HG03097 (cell line): ENCODE results near the gene CCND1.
"Not testable (repeated sequence)": the region's sequence is repeated elsewhere in the genome, so short reads cannot be mapped to it uniquely, and the experiment has no call there.

Source experiments
- ATAC-seq: cut with Tn5 transposase; IDR thresholded peaks from one replicate; pipeline ENCODE4 v1.9.1; 2021; ENCODE audit not compliant: unreplicated experiment, low FRiP score

CCND1 gene

GRCh38 chr11:69686452-69686851 lies 45.5 kb downstream of the CCND1 start:
- no peak for ATAC-seq

- ATAC-seq = no peak
Measured at GRCh38 chr11:69686856-69687255, 45.9 kb downstream of the CCND1 start.

DNA sequence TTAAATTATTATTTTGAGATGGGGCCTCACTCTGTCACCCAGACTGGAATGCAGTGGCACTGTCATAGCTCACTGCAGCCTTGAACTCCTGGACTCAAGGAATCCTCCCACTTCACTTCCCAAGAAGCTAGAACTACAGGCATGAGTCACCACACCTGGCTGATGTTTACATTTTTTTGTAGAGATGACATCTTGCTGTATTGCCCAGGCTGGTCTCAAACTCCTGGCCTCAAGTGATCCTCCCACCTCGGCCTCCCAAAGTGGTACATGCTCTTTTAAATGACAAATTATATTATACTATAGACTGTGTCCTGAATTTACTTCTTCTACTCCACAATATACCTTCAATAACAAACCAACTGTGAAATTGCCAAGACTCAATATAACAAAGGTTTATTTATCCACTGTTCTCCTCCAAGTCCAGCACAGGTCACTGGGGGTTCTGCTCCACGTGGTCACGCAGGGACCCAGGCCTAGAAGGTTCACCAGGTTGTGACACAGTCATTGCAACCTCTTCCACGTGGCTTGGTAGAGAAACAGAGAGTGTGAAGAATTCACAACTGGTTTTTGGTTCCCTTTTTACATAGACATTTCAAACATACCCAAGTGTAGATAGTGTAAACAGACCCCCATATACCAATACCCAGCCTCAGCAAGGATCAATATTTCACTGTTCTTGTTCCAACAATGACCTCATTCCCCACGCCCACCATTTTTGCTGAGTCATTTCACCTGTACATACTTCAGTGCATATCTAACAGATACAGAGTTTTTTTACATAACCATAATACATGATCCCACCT lies 47.2 kb downstream of the CCND1 start:
- not testable (repeated sequence) for ATAC-seq

DNA sequence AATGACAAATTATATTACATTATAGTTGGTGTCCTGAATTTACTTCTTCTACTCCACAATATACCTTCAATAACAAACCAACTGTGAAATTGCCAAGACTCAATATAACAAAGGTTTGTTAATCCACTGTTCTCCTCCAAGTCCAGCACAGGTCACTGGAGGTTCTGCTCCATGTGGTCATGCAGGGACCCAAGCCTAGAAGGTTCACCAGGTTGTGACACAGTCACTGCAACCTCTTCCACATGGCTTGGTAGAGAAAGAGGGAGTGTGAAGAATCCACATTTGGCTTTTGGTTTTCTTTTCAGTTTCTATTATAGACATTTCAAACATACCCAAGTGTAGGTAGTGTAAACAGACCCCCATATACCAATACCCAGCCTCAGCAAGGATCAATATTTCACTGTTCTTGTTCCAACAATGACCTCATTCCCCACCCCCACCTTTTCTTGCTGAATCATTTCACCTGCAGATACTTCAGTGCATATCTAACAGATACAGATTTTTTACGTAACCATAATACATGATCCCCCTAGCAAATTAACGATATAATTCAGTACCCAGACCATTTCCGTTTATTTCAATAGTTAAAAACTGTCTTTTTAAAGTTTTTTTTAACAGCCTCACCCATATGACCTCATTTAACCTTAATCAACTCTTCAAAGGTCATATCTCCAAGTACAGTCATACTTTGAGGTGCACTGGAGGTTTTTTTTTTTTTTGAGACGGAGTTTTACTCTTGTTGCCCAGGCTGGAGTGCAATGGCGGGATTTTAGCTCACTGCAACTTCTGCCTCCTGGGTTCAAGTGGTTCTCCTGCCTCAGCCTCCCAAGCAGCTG lies 48.7 kb downstream of the CCND1 start:
- ATAC-seq = no peak

DNA sequence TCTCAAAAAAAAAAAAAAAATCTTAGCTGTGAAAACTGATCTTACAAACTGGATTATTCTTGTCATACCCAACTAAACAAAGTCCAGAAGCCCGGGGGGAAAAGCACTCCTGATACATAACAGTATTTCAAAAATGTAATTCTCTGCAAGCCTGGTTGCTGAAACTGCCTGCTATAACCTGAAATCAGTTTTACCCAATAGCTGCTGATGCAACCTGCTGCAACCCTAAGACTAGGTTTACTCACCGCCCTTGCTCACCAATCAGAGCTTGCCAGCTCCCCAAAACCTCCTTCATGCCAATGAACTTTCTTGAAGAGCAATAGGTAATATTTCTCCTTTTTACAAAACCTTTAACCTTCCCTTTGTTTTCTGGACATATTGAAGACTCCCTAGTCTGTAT lies 50.5 kb downstream of the CCND1 start:
- no peak for ATAC-seq

DNA sequence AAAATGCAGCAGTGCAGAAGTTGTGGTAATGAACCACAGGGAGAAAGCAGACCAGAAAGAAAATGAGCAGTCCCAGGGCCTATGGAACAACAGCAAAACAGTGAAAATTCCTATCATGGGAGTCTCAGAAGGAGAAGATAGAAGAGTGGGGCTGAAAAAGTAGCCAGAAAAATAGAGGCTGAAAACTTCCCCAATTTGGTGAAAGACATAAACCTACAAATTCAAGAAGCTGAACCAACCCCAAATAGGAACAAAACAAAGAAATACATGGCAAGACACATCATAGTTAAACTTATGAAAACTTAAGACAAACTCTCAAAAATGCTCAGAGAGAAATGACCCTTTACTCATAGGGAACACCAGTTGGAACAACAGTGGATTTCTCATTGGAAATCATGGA lies 51.5 kb downstream of the CCND1 start:
- ATAC-seq = no peak

GRCh38 chr11:69694781-69695180 lies 53.8 kb downstream of the CCND1 start:
- no peak for ATAC-seq

DNA sequence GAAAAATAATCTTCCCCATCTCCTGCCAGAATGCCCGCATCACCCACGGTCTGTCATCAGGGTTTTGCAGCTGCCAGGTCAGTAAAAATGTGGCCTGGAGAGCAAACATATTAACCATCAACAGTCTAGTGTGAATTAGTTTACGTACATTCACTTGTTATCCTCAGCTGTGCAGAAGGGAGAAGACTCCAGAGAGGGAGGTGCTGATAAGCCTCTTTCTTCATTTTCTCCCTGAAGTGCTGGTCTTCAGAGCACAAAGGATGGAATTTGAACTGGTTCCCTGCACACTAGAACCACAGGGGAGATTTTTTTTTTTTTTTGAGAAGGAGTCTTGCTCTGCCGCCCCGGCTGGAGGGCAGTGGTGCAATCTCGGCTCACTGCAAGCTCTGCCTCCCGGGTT lies 54.6 kb downstream of the CCND1 start:
- ATAC-seq = no peak

GRCh38 chr11:69695995-69696394 lies 55.0 kb downstream of the CCND1 start:
- ATAC-seq = not testable (repeated sequence)

DNA sequence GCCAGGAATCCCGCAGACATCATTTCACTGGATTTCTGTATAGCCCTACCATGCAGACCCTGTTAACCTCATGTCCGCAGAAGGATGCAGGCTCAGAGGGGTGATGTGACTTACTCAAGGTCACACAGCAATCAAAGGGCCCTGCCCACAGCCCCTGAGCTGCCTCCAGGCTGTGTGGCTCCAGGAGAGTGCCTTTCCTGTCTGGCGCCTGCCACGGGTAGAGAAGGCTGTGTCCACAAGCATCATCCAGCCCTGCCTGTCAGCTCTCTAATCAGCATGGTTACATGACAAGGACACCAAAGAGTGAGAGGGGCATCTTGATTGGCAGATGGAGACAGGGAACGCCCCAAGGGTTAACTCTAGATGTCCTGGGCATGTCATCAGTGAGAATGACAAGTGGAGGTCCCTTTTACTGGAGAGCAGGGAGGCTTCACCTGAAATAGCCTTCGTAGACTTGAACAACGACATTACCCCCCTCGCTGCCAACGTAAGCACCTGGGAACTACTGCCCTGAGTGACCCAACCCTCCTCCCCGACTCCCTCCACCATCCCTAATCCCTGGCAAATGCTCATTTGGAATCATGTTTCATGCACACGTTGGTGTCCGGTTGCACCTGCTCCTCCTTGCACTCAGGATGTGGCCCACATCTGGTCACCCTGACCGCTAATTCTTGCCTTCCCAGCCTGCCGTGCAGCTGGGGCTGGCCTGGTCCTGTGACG lies 56.0 kb downstream of the CCND1 start:
- no peak for ATAC-seq

- ATAC-seq = no peak
Measured at GRCh38 chr11:69697469-69697843, 56.5 kb downstream of the CCND1 start.

DNA sequence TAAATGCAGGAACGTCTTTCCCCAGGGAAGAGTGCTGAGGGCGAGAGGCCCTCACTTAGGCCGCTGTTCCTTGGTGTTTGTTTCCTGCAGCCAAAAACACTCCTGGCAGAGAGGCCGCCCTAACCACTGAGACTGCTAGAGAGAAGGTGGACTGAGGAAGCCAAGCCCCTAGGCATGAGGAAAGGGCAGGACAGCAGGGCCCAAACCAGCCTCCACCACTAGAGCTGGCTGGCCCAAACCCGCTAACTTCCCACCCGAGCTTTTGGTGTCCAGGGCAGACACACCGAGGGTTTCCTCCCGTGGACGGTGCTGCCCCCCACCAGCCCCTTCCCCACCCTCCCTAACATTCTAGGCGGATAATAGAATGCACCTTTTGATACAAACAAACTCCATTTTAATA lies 56.9 kb downstream of the CCND1 start:
- ATAC-seq = no peak

- no peak for ATAC-seq
Measured at GRCh38 chr11:69698362-69698761, 57.4 kb downstream of the CCND1 start.

- no peak for ATAC-seq
Measured at GRCh38 chr11:69699213-69699612, 58.3 kb downstream of the CCND1 start.

GRCh38 chr11:69700278-69701140 lies 59.6 kb downstream of the CCND1 start:
- ATAC-seq = no peak

DNA sequence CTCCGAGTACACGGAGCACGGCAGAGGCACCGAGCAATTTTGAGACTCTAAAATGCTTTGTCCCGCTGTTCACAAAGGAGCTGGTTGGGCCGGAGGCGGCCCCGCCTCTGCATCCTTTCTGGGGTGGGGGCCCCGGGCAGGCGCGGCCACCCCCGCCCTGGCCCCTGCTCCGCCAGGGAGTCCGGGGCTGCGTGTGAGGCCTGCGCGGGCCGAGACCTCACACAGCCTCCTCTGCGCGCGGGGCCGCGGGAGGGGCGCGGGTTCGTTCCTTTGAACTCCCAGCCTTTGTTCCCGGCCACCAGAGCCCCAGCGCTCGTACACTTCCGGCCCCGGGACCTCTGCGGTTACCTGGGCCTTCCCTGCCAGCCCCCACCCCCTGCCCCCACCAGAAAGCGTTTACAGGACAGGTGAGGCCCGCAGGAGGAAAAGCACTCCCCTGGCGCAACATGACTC lies 61.3 kb downstream of the CCND1 start:
- ATAC-seq = no peak

GRCh38 chr11:69702769-69703452 lies 62.0 kb downstream of the CCND1 start:
- no peak for ATAC-seq

DNA sequence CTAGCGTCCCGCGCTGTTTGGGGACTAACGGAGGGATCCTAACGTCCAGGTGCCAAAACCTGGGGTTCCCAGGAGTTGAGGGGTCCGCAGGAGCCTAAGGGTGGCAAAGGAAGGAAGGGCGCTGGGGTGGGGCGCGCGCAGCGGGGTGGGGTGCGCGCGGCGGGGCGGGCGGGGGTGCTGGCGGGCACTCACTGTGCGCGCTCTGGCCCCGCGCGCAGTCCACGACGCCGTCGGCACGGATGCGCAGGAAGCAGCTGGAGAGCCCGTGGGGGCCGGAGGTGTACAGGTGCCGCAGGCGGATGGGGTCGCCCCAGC lies 62.5 kb downstream of the CCND1 start:
- ATAC-seq = no peak
